Activated naive CD4-positive, alpha-beta T cell treated with anti-CD3 and anti-CD28 coated beads, Interleukin-2, amount 50 U/mL, for 24 hours (primary cell): ENCODE measurements around the gene PRR12.
A peak's percentile ranks its signal among the peaks of the same experiment; 100 is the strongest.

Experiments
- H3K27ac Mint-ChIP-seq: one replicate; pipeline ENCODE4 v1.8.0; 2021; ENCODE audit warnings: mild to moderate bottlenecking, mixed read lengths
- H3K27me3 Mint-ChIP-seq: one replicate; pipeline ENCODE4 v1.8.0; 2021; ENCODE audit warnings: mixed read lengths
- H3K36me3 Mint-ChIP-seq: one replicate; pipeline ENCODE4 v1.8.0; 2021; ENCODE audit warnings: mixed read lengths
- H3K4me1 Mint-ChIP-seq: one replicate; pipeline ENCODE4 v1.8.0; 2021; ENCODE audit warnings: mixed read lengths
- H3K4me3 Mint-ChIP-seq: one replicate; pipeline ENCODE4 v1.8.0; 2021; ENCODE audit warnings: mild to moderate bottlenecking, mixed read lengths
- H3K9me3 Mint-ChIP-seq: one replicate; pipeline ENCODE4 v1.8.0; 2021; ENCODE audit warnings: mixed read lengths

Gene PRR12

DNA sequence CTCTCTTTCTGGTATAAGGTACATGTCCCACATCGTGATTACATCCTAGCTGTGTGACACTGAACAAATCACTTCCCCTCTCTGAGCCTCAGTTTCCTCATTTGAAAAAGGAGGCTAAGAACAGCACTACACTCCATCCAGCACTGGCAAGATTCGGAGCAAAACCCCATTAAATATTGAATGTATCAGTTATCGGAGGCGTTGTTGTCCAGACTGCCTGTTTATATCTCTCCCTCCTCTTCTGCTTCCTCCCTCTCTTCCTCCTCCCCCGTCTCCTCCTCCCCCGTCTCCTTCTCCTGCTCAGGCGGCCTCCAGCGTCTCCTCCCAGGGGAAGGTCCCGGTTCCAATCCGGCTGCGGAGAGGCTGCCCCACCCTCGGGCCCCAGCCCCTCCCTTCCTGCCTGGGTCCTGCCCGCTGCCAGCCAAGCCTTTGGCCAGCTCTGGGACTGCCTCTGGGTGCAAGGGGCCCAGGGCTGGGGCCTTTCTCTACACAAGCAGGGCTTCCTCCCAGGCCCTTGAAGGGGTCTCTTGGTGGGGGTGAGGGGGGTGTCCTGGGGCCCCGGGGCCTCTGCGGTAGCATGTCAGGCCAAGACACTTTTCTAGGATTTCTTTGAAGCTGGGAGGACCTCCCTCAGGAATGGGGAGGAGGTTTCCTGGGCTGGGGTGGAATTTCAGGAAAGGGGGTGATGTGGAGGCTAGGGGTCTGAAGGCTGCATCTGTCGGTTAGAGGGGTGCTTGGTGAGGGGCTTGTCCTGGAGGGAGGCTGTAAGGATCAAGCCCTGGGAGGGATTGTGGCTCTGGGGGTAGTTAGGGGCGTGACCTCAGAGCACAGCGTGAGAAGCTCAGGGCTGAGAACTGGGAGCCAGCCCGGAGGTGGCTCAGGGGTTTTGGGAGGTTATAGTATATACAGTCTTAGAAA lies 47.1 kb downstream of the PRR12 start:
- Mint-ChIP-seq H3K27me3 (no peaks in the 10 kb centered on the region), H3K4me1 (peaks cover 44% of the 10 kb centered on the region), H3K9me3 (no peaks in the 10 kb centered on the region), H3K36me3 (no peaks in the 10 kb centered on the region), H3K4me3 (peak overlapping the region; percentile 68), H3K27ac (peak overlapping the region; percentile 77)

DNA sequence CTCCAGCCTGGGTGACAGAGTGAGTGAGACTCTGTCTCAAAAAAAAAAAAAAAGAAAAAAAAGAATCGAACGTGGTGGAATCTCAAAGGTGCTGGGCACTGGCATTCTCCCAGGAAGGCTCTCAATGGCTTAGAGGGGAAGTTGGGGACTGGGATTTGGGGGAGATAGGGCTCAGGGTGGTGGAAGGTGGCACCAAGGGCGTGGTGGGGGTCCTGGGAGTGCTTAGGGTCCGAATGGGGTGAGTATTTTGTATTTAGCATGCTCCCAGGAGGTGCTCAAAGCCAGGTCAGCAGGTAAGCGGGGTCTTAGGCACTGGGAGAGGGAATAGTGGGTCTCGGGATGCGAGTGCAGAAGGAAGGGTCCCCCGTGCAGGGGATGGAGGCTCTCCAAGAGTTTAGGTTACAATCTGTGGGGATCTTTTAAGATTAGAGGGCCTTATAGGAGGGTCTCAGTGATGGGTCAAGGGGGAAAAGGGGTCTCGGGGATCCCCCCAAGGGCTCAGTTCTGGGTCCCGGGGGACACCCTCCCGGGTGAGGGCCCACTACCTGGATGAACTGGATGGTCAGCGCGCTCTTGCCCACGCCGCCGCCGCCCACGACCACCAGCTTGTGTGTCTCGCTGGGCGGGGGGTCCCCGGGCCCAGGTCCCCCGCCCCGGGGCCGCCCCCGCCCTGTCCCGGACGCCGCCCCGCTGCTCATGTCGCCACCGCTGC lies 48.6 kb downstream of the PRR12 start:
- peaks cover 59% of the 10 kb centered on the region for H3K4me1 Mint-ChIP-seq
- peak overlapping the region; percentile 97 for H3K27ac Mint-ChIP-seq
- H3K9me3 Mint-ChIP-seq = no peaks in the 10 kb centered on the region

DNA sequence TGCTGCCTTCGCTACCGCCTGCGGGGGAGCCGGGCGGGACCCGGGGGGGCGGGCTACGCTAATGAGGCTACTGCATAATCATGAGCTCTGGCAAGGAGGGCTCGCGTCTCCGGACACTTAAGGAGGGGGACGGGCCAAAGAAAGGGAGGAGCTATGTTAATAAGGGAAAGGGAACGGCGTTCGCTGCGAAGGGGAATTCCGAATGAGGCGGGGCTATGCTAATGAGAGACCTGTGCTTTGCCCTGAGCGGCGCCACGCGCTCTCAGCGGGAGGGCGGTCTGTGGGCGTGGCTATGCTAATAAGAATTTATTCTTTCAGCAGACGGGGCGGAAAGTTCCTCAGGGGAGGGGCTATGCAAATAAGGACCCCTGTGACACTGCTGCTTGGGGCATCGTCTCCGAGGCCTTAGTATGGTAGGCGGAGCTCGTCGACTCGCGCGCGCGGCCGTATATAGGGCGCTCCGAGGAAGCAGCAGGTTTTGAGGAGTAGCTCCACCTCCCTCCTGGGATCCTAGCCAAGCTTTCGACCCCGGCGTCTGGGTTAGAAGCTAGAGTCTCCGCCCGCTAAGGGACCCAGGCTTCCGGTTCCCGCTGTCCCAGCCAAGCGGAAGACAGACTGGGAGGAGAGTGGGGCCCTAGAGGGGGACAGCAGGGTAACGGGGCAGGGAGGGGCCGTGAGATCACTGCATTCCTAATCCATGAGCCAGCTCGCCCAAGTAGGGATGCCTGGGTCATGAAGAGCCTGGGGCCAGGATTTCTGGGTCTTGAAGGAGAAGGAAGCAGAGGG lies 49.3 kb downstream of the PRR12 start, which contains the start of gene RRAS:
TSS of gene RRAS (minus strand) at position 31 of the 786 bp plus-strand sequence. CDS start 45 bp downstream, outside the sequence.
- Mint-ChIP-seq H3K36me3 (peaks cover 3% of the 10 kb centered on the region), H3K9me3 (no peaks in the 10 kb centered on the region), H3K4me3 (peak within 1 kb of the TSS; percentile 97), H3K4me1 (peaks cover 62% of the 10 kb centered on the region), H3K27ac (peak within 1 kb of the TSS; percentile 97), H3K27me3 (no peaks in the 10 kb centered on the region)

More for the DNA sequence above, 48.6 kb downstream of the PRR12 start:
- H3K27me3 Mint-ChIP-seq = no peaks in the 10 kb centered on the region
- H3K4me3 Mint-ChIP-seq = peak overlapping the region; percentile 97
- peaks cover 2% of the 10 kb centered on the region for H3K36me3 Mint-ChIP-seq

DNA sequence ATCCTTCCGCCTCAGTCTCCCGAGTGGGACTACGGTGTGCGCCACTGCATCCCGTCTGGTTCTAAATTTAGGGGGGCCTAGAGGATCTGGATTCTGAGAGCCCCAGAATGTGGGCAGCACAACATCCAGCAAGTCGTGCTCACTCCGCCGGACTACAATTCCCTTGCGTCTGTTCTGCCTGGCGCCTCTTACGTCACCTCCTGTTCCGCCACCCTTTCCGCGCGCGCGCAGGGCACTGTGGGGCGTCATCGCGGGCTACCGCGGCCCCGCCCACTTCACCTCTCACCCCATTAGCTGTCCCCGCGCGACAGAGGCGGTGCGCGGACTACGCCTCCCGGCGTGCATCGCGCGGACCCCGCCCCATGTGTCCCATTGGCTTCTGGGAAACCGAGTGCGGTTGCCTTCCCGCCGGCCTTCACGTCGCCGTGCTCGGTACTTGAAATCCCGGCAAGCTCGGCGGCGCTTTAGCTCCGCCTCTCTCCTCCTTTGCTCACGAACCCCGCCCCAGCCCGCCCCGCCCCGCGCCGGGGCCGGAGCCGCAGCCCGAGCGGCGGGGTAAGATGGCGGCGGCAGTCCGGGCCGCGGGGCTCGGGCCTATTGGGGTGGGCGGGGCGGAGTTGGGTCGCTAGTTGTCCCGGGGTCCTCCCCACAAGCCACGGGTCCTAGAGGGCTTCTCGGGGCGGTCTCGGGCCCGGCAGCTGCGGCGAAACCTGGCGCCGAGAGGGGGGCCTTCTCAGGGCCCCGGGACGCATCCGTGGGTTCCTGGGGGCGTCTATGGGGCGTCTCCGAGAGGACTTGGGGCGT lies 50.9 kb downstream of the PRR12 start, which contains the start of gene SCAF1:
TSS of gene SCAF1 (plus strand) at position 522 of the 804 bp plus-strand sequence. CDS start 2,818 bp downstream, outside the sequence.
- Mint-ChIP-seq H3K4me1 (peaks cover 65% of the 10 kb centered on the region), H3K4me3 (peak within 1 kb of the TSS; percentile 97), H3K27ac (peak within 1 kb of the TSS; percentile 97), H3K27me3 (no peaks in the 10 kb centered on the region), H3K9me3 (no peaks in the 10 kb centered on the region), H3K36me3 (peaks cover 3% of the 10 kb centered on the region)

DNA sequence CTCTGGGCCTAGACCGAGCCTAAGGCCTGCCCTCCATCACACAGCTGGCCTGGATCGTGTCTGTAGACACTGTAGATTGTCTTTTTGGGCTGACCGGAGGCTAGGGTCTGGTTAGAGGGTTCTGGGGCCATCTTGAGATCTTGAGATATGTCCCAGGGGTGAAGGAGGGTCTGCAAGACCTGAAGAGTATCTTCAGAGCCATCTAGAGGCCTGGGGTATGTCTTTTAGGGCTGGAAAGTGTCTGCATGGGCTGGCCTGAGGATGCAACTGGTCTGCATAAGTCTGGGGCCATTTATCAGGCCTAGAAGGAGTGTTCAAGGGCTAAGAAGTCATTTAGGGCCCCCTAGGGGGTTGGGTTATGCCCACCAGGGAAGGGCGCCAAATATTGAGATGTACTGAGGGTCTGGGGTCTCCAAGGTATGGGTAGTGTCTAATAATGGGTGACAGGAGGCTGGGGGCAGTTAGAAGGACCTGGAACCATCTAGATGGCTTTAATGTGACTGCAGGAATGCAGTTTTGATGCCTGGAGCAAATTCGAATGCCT lies 51.6 kb downstream of the PRR12 start:
- Mint-ChIP-seq H3K4me3 (peak overlapping the region; percentile 97), H3K36me3 (peaks cover 3% of the 10 kb centered on the region), H3K9me3 (no peaks in the 10 kb centered on the region), H3K27ac (peak overlapping the region; percentile 94), H3K4me1 (peaks cover 63% of the 10 kb centered on the region), H3K27me3 (no peaks in the 10 kb centered on the region)

DNA sequence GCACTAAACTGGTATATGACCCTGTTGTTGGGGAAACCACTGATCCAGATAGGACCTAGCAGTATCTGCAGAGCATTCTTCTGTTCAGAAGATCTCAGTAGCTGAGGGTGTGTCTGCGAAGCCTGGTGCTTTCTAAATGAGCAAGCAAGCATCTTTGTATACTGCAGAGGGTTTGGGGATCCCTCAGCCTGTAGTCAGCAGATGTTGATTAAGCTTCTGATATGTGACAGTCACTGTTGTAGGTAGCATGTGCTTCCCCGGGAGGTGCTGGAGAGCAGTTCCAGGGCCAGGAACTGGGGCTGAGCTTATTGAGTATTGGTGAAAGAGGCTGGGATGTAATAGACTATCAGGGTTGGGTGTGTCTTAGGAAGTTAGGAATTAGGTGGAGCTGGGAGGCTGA lies 52.5 kb downstream of the PRR12 start:
- peaks cover 56% of the 10 kb centered on the region for H3K4me1 Mint-ChIP-seq
- peak overlapping the region; percentile 88 for H3K27ac Mint-ChIP-seq
- H3K4me3 Mint-ChIP-seq = peak overlapping the region; percentile 97
- H3K27me3 Mint-ChIP-seq = no peaks in the 10 kb centered on the region
- H3K36me3 Mint-ChIP-seq = peaks cover 3% of the 10 kb centered on the region
- H3K9me3 Mint-ChIP-seq = no peaks in the 10 kb centered on the region

DNA sequence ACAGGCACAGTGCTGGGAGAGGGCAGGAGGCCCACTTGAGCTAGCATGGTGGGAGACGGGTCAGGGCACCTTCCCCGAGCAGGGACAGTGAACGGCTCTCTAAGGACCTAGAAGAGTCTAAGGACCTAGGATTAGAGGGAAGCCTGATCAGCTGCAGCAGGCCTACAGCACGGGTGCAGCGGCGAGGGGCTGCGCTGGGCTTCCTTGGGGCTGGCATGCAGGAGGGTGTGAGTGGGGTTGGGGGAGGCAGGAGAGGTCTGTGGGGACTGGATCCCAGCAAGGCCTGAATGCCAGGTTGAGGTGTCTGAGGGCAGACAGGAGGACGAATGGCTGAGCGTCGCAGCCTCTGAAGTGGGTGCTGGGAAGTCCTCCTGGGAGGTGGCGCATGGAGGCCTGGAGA lies 54.6 kb downstream of the PRR12 start:
- Mint-ChIP-seq H3K36me3 (peaks cover 3% of the 10 kb centered on the region), H3K4me3 (no peak overlapping the region), H3K27me3 (no peaks in the 10 kb centered on the region), H3K27ac (no peak overlapping the region), H3K4me1 (peaks cover 37% of the 10 kb centered on the region), H3K9me3 (no peaks in the 10 kb centered on the region)

DNA sequence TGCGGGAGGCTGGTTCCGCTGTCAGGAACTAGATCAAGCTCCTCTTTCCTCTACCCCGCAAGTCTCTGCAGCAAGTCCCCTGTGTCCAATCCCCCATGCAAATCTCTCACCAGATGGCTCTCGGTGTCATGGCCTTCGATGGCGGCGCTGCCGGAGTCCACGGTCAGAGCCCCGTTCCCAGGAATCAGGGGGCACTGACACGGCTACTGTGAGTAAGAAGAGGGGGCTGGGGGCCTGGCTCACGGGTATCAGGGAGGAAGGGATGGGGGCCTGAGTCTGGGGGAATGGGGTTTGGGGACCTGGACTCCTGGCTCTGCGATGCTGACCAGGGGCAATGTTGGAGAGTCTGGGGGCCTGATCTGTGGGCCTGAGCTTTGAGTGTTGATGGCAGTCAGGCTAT lies 55.0 kb downstream of the PRR12 start:
- Mint-ChIP-seq H3K27me3 (no peaks in the 10 kb centered on the region), H3K4me3 (no peak overlapping the region), H3K9me3 (no peaks in the 10 kb centered on the region), H3K36me3 (peaks cover 3% of the 10 kb centered on the region), H3K27ac (no peak overlapping the region), H3K4me1 (peaks cover 33% of the 10 kb centered on the region)

DNA sequence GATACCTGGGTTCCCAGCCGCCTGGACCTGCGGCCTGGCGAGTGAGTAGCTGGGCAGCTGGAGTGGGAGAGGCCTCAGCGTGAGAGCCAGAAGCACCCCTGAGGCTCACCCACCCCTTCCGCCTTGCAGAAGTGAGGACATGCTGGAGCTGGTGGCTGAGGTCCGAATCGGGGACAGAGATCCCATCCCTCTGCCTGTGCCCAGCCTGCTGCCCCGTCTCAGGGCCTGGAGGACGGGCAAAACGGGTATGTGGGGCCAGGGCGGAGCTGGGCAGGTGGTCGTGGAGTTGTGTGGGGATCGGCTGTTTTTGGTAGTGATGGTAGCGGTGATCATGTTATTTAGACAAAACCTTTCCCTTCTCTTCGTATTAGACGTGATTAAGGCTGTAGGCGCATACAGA lies 55.6 kb downstream of the PRR12 start:
- Mint-ChIP-seq H3K27me3 (no peaks in the 10 kb centered on the region), H3K27ac (no peak overlapping the region), H3K9me3 (no peaks in the 10 kb centered on the region), H3K36me3 (peaks cover 3% of the 10 kb centered on the region), H3K4me1 (peaks cover 30% of the 10 kb centered on the region), H3K4me3 (no peak overlapping the region)

DNA sequence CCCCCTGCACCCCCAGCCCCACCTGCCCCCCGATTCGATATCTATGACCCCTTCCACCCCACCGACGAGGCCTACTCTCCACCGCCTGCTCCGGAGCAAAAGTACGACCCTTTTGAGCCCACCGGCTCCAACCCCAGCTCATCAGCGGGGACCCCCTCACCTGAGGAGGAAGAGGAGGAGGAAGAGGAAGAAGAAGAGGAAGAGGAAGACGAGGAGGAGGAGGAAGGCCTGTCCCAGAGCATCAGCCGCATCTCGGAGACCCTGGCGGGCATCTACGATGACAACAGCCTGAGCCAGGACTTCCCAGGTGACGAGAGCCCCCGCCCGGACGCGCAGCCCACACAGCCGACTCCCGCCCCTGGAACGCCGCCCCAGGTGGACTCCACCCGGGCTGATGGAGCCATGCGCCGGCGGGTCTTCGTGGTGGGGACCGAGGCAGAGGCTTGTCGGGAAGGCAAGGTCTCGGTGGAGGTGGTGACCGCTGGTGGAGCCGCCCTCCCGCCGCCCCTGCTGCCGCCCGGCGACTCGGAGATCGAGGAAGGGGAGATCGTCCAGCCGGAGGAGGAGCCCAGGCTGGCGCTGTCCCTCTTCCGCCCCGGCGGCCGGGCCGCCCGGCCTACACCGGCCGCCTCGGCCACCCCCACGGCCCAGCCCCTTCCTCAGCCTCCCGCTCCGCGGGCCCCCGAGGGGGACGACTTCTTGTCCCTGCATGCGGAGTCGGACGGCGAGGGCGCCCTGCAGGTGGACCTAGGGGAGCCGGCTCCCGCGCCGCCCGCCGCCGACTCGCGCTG lies 60.2 kb downstream of the PRR12 start:
- H3K27me3 Mint-ChIP-seq = no peaks in the 10 kb centered on the region
- H3K9me3 Mint-ChIP-seq = no peaks in the 10 kb centered on the region
- H3K36me3 Mint-ChIP-seq = peaks cover 3% of the 10 kb centered on the region
- peaks cover 6% of the 10 kb centered on the region for H3K4me1 Mint-ChIP-seq
- H3K4me3 Mint-ChIP-seq = no peak overlapping the region
- no peak overlapping the region for H3K27ac Mint-ChIP-seq

DNA sequence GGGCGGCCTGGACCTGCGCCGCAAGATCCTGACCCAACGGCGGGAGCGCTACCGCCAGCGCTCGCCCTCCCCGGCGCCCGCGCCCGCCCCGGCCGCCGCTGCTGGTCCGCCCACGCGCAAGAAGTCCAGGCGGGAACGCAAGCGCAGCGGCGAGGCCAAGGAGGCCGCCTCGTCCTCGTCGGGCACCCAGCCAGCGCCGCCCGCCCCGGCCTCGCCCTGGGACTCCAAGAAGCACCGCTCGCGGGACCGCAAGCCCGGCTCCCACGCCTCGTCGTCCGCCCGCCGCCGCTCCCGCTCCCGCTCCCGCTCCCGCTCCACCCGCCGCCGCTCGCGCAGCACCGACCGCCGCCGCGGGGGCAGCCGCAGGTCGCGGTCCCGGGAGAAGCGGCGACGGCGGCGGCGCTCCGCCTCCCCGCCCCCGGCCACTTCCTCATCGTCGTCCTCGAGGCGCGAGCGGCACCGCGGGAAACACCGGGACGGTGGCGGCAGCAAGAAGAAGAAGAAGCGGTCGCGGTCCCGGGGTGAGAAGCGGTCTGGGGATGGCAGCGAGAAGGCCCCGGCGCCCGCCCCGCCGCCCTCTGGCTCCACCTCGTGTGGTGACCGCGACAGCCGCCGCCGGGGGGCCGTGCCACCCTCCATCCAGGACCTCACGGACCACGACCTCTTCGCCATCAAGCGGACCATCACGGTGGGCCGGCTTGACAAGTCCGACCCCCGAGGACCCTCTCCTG lies 61.0 kb downstream of the PRR12 start:
- H3K4me3 Mint-ChIP-seq = no peak overlapping the region
- no peaks in the 10 kb centered on the region for H3K27me3 Mint-ChIP-seq
- peaks cover 6% of the 10 kb centered on the region for H3K4me1 Mint-ChIP-seq
- H3K27ac Mint-ChIP-seq = no peak overlapping the region
- H3K9me3 Mint-ChIP-seq = no peaks in the 10 kb centered on the region
- H3K36me3 Mint-ChIP-seq = peaks cover 3% of the 10 kb centered on the region

DNA sequence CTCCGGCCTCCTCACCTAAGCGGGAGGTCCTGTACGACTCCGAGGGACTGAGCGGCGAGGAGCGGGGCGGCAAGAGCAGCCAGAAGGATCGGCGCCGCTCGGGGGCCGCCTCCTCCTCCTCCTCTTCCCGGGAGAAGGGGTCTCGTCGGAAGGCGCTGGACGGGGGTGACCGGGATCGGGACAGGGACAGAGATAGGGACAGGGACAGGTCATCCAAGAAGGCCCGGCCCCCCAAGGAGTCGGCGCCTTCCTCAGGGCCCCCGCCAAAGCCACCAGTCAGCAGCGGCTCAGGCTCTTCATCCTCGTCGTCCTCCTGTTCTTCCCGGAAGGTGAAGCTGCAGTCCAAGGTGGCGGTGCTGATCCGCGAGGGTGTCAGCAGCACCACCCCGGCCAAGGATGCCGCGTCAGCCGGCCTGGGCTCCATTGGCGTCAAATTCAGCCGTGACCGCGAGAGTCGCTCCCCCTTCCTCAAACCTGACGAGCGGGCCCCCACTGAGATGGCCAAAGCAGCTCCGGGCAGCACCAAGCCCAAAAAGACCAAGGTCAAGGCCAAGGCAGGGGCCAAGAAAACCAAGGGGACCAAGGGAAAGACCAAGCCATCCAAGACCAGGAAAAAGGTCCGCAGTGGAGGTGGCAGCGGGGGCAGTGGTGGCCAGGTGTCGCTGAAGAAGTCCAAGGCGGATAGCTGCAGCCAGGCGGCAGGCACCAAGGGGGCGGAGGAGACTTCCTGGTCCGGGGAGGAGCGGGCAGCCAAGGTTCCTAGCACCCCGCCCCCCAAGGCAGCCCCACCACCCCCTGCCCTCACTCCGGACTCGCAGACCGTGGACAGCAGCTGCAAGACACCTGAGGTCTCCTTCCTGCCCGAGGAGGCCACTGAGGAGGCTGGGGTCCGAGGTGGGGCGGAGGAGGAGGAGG lies 61.8 kb downstream of the PRR12 start:
- Mint-ChIP-seq H3K27ac (no peak overlapping the region), H3K36me3 (peaks cover 5% of the 10 kb centered on the region), H3K9me3 (no peaks in the 10 kb centered on the region), H3K27me3 (no peaks in the 10 kb centered on the region), H3K4me3 (no peak overlapping the region), H3K4me1 (peaks cover 6% of the 10 kb centered on the region)

DNA sequence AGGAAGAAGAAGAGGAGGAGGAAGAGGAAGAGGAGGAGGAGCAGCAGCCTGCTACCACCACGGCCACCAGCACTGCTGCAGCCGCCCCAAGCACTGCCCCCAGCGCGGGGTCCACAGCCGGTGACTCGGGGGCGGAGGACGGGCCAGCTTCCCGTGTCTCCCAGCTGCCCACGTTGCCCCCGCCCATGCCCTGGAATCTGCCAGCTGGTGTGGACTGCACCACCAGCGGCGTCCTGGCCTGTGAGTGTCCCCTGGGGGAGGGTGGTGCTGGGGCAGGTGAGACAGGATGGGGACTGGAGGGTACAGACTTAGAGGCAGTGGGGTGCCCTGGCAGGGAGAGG lies 62.5 kb downstream of the PRR12 start:
- no peaks in the 10 kb centered on the region for H3K9me3 Mint-ChIP-seq
- H3K27me3 Mint-ChIP-seq = no peaks in the 10 kb centered on the region
- peaks cover 6% of the 10 kb centered on the region for H3K4me1 Mint-ChIP-seq
- H3K27ac Mint-ChIP-seq = no peak overlapping the region
- H3K4me3 Mint-ChIP-seq = no peak overlapping the region
- peaks cover 5% of the 10 kb centered on the region for H3K36me3 Mint-ChIP-seq
